ENCODE data around the gene ARV1. TPM values are rescaled to one million over a fixed set of nuclear protein-coding genes. Genes with fewer than 3 reads are reported as not detected.

Gene ARV1
- total RNA-seq, 4 donors from 2014 or later, result 24.1 to 36.4 (median 29.4) TPM

- no peaks in the 10 kb centered on the region for H3K27me3 ChIP-seq
- TF ChIP-seq POLR2AphosphoS5 (IDR thresholded peaks at IDR 0.05) (no peak), EP300 (IDR thresholded peaks at IDR 0.05) (no peak), POLR2A (IDR thresholded peaks at IDR 0.05) (no peak)
- TF ChIP-seq, protein P1, sequence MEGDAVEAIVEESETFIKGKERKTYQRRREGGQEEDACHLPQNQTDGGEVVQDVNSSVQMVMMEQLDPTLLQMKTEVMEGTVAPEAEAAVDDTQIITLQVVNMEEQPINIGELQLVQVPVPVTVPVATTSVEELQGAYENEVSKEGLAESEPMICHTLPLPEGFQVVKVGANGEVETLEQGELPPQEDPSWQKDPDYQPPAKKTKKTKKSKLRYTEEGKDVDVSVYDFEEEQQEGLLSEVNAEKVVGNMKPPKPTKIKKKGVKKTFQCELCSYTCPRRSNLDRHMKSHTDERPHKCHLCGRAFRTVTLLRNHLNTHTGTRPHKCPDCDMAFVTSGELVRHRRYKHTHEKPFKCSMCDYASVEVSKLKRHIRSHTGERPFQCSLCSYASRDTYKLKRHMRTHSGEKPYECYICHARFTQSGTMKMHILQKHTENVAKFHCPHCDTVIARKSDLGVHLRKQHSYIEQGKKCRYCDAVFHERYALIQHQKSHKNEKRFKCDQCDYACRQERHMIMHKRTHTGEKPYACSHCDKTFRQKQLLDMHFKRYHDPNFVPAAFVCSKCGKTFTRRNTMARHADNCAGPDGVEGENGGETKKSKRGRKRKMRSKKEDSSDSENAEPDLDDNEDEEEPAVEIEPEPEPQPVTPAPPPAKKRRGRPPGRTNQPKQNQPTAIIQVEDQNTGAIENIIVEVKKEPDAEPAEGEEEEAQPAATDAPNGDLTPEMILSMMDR (IDR thresholded peaks at IDR 0.05), result no peak
- no peak for DNase-seq (ENCODE audit: low spot score in 2 of 2)
- no peak overlapping the region for H3K27ac ChIP-seq
- H3K4me1 ChIP-seq, result no peaks in the 10 kb centered on the region
- H3K9me3 ChIP-seq, result no peaks in the 10 kb centered on the region
- 79% methylated on average over 7 of the region's 7 CpGs for WGBS
- no peak overlapping the region for H3K4me3 ChIP-seq
- H3K36me3 ChIP-seq, result peaks cover 28% of the 10 kb centered on the region
Measured at GRCh38 chr1:230986976-230987375, 8.1 kb downstream of the ARV1 start.

- H3K9me3 ChIP-seq, result no peaks in the 10 kb centered on the region
- TF ChIP-seq, protein P1 (IDR thresholded peaks at IDR 0.05), result no peak
- no peak for TF ChIP-seq POLR2A (IDR thresholded peaks at IDR 0.05)
- TF ChIP-seq EP300 (IDR thresholded peaks at IDR 0.05), result no peak
- no peak for TF ChIP-seq POLR2AphosphoS5 (IDR thresholded peaks at IDR 0.05)
- H3K36me3 ChIP-seq, result peaks cover 31% of the 10 kb centered on the region
- DNase-seq (ENCODE audit: low spot score in 2 of 2), result no peak
- no peak overlapping the region for H3K27ac ChIP-seq
- no peaks in the 10 kb centered on the region for H3K27me3 ChIP-seq
- 87% methylated on average over 3 of the region's 3 CpGs for WGBS
- H3K4me1 ChIP-seq, result no peaks in the 10 kb centered on the region
- H3K4me3 ChIP-seq, result no peak overlapping the region
Measured at GRCh38 chr1:230987448-230987847, 8.6 kb downstream of the ARV1 start.

DNA sequence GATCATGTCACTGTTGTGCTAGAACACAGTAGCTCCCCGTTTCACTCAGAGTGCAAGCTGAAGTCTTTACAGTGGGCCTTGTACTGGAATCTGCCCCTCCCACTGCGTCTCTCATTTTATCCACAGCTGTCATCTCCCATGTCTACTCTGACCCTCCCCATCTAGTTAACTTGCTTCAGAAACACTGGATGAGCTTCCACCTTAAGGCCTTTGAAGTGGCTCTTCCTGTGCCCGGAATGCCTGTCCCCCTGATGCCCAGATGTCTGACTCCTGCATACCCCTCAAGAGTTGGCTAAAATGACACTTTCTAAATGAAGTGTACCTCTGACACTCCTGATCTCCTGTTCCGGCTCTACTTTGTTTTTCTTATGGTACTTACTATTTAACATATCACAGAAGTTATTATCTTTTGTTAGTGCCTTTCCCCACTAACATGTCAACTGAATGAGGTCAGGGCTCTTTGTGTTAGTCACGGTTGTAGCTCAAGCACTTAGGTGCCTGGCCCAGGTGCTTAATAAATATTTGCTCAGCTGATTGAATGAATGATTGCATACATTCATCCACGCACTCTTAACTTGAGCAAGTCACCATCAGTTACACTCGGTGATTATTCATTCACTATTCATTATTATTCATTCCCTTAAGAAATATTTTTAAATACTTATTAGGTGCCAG, 13.3 kb downstream of the ARV1 start:
- no peaks in the 10 kb centered on the region for H3K4me1 ChIP-seq
- WGBS, result 88% methylated on average over 7 of the region's 7 CpGs
- H3K4me3 ChIP-seq, result no peak overlapping the region
- H3K36me3 ChIP-seq, result peaks cover 64% of the 10 kb centered on the region
- no peaks in the 10 kb centered on the region for H3K27me3 ChIP-seq
- TF ChIP-seq EP300 (IDR thresholded peaks at IDR 0.05) (no peak), POLR2A (IDR thresholded peaks at IDR 0.05) (no peak), POLR2AphosphoS5 (IDR thresholded peaks at IDR 0.05) (no peak)
- TF ChIP-seq, protein P1 (IDR thresholded peaks at IDR 0.05), result no peak
- no peak overlapping the region for H3K27ac ChIP-seq
- no peak for DNase-seq (ENCODE audit: low spot score in 2 of 2)
- H3K9me3 ChIP-seq, result no peaks in the 10 kb centered on the region

DNA sequence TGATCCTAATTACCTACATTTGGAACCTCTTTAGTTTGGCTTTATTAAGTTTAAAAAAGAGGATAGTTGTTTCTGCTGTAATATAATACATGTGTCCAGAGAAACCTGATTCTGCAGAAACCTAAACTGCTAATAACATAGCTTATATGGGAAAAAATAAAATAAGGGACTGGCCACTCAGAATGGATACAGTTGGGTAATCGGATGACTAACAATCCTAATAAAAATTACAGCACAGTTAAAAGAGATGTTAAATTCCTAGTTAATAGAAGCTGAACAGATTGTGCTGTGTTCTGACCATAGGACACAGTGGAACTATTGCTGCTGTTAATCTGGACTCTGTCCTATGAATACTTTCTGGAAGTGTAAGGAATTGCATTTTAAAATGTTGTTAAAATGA, 16.0 kb downstream of the ARV1 start:
- 93% methylated on average over 1 of the region's 1 CpG for WGBS
- no peaks in the 10 kb centered on the region for H3K27me3 ChIP-seq
- H3K9me3 ChIP-seq, result no peaks in the 10 kb centered on the region
- H3K4me3 ChIP-seq, result no peak overlapping the region
- no peak overlapping the region for H3K27ac ChIP-seq
- no peaks in the 10 kb centered on the region for H3K4me1 ChIP-seq
- no peak for TF ChIP-seq POLR2A (IDR thresholded peaks at IDR 0.05)
- no peak for TF ChIP-seq POLR2AphosphoS5 (IDR thresholded peaks at IDR 0.05)
- no peak for TF ChIP-seq EP300 (IDR thresholded peaks at IDR 0.05)
- TF ChIP-seq, protein P1 (IDR thresholded peaks at IDR 0.05), result no peak
- DNase-seq (ENCODE audit: low spot score in 2 of 2), result no peak
- peaks cover 87% of the 10 kb centered on the region for H3K36me3 ChIP-seq

GRCh38 chr1:231000201-231000600, 21.3 kb downstream of the ARV1 start:
- Histone ChIP-seq H3K4me3 (no peak overlapping the region), H3K4me1 (no peaks in the 10 kb centered on the region), H3K36me3 (peaks cover 59% of the 10 kb centered on the region), H3K27me3 (no peaks in the 10 kb centered on the region), H3K9me3 (peaks cover 18% of the 10 kb centered on the region), H3K27ac (no peak overlapping the region)
- DNase-seq (ENCODE audit: low spot score in 2 of 2), result no peak
- WGBS, result 95% methylated on average over 4 of the region's 4 CpGs
- TF ChIP-seq POLR2A (IDR thresholded peaks at IDR 0.05) (no peak), EP300 (IDR thresholded peaks at IDR 0.05) (no peak), POLR2AphosphoS5 (IDR thresholded peaks at IDR 0.05) (no peak)
- TF ChIP-seq, protein P1 (IDR thresholded peaks at IDR 0.05), result no peak

All from suprapubic skin (tissue), 4 donors.